Cardiac fibroblast (primary cell): ENCODE results near the gene MCHR1.
"Not testable (repeated sequence)": the region's sequence is repeated elsewhere in the genome, so short reads cannot be mapped to it uniquely, and the experiment has no call there.

Experiments
- DNase-seq, 2 donors: peaks; one replicate each; pipeline versions ENCODE4 v3.0.0 to v3.0.0-alpha.2; 2010; ENCODE audit warnings: low read depth in 2 of 2
- H3K4me3 ChIP-seq, 2 donors: replicated peaks in 1 of 2; 1 replicate in 1 of 2; 2 replicates in 1 of 2; pipeline ENCODE4 v1.5.1; 2011; ENCODE audit warnings: low read depth in 2 of 2, low read length in 2 of 2, mild to moderate bottlenecking in 2 of 2, moderate library complexity in 1 of 2
- TF ChIP-seq, protein P1 (sequence below): IDR thresholded peaks from one replicate; pipeline ENCODE4 v1.5.1; 2011; ENCODE audit warnings: low read depth, mild to moderate bottlenecking, low read length, inconsistent platforms

The MCHR1 gene

DNA sequence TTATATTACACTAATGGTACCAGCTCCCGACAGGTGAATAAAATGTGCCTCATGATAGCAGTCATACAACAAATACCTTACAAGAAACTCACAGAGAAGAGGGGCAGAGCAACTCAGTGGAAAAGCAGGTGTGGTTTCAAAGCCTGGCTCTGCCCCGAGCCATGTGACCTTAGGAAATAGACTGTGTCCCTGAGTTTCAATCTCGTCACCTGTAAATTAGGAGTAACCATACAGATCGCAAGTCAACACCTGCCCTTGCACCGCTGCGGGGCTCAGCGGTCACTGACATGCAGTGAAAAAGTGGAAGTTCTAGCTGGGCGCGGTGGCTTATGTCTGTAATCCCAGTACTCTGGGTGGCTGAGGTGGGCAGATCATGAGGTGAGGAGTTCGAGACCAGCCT, 30.9 kb upstream of the MCHR1 start:
- no peak for DNase-seq
- TF ChIP-seq, protein P1, sequence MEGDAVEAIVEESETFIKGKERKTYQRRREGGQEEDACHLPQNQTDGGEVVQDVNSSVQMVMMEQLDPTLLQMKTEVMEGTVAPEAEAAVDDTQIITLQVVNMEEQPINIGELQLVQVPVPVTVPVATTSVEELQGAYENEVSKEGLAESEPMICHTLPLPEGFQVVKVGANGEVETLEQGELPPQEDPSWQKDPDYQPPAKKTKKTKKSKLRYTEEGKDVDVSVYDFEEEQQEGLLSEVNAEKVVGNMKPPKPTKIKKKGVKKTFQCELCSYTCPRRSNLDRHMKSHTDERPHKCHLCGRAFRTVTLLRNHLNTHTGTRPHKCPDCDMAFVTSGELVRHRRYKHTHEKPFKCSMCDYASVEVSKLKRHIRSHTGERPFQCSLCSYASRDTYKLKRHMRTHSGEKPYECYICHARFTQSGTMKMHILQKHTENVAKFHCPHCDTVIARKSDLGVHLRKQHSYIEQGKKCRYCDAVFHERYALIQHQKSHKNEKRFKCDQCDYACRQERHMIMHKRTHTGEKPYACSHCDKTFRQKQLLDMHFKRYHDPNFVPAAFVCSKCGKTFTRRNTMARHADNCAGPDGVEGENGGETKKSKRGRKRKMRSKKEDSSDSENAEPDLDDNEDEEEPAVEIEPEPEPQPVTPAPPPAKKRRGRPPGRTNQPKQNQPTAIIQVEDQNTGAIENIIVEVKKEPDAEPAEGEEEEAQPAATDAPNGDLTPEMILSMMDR, result no peak
- no peak overlapping the region for H3K4me3 ChIP-seq

DNA sequence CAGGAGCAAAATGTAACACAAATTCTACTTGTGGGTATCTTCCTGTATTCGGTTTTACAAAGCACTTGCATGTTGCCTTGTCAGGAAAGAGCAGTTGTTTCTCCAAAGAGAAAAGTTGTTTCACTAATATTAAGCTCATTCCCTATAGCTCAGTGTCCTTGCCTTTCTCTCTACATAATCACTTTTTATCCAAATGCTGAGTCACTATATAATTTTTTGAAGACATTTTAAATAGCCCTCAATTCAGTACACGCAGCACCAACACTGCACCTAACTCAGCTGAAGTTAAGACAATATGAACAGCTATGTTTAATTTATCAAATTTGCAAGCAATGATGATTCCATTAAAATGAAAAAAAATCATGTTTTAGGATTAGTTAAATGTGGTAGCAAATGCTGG, 28.2 kb upstream of the MCHR1 start:
- TF ChIP-seq, protein P1, result no peak
- H3K4me3 ChIP-seq, result peak overlapping the region in 1 of 2 donors; percentile 79
- no peak for DNase-seq

DNA sequence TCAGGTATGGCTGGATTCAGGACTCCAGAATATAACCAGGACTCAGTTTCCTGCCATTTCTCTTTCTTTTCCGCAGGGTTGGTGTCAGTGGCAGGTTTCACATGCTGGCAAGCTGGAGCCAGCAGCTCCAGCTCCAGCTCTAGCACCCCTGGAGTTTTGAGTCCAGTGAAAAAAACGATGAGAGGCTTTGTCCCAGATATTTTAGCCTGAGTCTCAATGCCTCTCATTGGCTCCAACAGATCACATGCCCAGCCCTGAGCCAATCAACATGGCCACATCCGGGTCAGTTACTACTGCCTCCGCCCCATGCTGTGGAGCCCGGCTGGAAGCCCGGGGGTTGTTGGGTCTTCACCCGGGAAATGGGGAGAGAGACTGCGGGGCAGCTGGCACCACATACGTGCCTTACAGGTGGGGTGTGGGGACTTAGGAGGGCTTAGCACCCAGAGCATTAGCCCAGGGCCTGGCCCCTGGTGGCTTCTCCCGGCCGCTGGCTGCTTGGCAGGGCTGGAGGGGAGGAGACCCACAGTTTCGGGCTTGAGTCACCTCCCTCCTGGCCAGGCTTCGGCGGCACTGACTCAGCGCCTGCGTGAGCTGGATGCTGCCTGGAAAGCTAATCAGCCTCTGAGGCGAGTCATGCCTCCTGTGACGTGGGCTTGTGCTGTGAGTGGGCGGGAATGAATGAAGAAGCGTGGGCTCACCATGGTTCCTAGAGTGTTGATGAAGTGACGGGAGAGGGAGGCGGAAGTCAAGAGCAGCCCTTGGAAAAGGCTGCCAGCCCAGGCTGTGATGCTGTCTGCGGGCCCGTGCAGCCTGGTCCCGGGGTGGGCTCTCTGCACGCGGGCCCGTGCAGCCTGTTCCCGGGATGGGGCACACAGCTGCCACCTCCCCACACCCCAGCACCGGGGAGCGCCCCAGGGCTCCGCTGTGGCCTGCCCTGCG, 27.5 kb upstream of the MCHR1 start:
- TF ChIP-seq, protein P1, result no peak
- DNase-seq, result peak; percentile 99 to 100
- H3K4me3 ChIP-seq, result peak overlapping the region; percentile 69 to 79

DNA sequence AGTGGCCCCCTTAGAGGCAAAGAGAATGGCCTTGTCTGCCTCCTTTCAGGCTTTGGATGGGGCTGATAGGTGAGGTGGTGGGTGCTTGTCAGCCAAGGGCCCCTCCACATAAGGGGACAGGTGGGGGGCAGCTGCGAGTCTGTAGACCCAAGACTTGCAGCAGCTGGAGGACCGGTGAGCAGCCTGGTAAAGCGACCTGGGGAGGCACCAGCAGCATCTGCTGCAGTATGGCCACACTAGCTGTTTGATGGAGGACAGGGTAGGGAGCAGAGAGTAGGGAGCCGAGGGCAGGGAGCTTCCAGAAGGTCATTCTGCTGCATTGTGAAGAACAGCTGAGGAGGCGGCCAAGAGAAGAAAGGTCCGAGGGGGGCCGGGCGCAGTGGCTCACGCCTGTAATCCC, 25.9 kb upstream of the MCHR1 start:
- TF ChIP-seq, protein P1, result no peak
- no peak overlapping the region for H3K4me3 ChIP-seq
- no peak for DNase-seq

DNA sequence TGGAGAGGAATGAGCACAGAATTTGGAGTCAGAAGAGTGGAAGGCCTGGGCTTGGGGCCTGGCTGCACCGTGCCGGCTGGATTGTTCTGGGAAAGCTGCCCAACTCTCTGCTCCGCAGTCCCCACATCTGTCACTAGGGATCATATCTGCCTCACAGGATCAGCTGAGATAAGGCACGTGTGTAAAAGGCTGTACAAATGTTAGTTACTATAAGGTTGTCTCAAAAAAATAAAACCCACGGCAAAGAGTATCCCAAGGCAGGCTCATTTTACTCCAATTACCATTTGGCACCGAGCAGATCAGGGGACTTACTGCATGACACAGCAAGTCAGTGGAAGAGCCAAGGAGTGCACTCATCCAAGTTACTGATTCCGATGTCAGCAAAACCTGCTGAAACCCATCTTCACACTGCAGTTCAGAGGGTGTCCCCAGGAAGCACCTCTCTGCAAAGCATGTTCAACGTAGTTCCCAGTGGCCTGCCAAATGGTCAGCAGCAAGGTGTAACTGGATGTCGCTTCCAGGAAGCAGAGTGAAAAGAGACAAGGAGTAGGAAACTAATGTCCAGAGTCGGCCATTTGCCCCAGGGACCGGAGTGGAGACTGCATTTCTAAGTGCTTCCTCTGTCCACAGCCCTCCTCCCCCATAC, 24.6 kb upstream of the MCHR1 start:
- peak; percentile 67 to 83 for DNase-seq
- no peak overlapping the region for H3K4me3 ChIP-seq
- TF ChIP-seq, protein P1, result peak; percentile 28

DNA sequence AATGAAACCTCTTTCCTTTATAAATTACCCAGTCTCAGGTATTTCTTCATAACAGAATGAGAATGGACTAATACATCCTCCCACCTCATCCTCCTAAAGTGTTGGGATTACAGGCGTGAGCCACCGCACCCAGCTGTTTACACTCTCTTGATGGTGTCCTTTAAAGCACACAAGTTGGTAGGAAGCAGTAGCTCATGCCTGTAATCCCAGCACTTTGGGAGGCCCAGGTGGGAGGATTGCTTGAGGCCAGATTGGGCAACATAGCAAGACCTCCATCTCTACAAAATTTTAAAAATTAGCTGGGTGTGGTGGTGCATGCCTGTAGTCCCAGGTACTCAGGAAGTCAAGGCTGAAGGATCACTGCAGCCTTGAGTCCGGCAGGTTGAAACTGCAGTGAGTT, 23.3 kb upstream of the MCHR1 start:
- not testable (repeated sequence) for H3K4me3 ChIP-seq, DNase-seq

DNA sequence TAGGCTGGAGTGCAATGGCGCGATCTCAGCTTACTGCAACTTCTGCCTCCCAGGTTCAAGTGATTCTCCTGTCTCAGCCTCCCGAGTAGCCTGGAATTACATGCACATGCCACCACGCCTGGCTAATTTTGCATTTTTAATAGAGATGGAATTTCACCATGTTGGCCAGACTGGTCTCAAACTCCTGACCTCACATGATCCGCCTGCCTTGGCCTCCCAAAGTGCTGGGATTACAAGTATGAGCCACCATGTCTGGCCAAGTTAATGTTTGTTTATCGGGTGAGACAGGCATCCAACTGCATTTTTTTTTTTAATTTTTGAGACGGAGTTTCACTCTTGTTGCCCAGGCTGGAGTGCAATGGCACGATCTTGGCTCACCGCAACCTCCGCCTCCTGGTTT, 22.6 kb upstream of the MCHR1 start:
- not testable (repeated sequence) for H3K4me3 ChIP-seq, DNase-seq

DNA sequence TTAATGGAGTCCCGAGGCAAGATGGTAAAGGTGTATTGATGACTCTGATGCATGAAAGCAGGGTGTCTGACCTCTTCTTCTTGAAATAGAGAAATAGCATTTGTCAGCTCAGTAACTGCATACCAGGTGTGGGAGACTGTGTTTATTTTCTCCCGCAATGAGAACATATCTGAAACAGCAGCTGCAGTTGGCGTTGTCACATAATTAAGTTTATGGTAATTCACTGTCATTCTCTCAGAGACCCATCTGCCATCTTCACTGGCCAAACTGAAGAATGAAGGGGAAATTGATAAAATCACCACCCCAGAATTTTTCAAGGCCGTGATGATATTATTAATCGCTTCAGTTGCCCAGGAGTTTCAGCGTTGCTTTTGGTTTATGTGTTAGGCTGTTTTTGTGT, 20.1 kb upstream of the MCHR1 start:
- TF ChIP-seq, protein P1, result no peak
- no peak for DNase-seq

More for the DNA sequence above, 20.1 kb upstream of the MCHR1 start:
- H3K4me3 ChIP-seq, result no peak overlapping the region
